Lower leg skin (tissue), 4 donors: ENCODE data around the gene ZDHHC4. TPM values are rescaled to one million over a fixed set of nuclear protein-coding genes. Genes with fewer than 3 reads are reported as not detected.

Experiments
- DNase-seq, 2 donors: peaks; one replicate each; pipeline ENCODE4 v3.0.0-alpha.2; 2019; ENCODE audit warnings: low spot score in 2 of 2
- H3K4me3 ChIP-seq: fragments of 200-600 bp; sonication (generic); 2 replicates; pipeline ENCODE4 v1.5.1; 2017; ENCODE audit warnings: mild to moderate bottlenecking, low read depth; ENCODE audit not compliant: poor library complexity, severe bottlenecking
- POLR2A ChIP-seq, 2 donors: fragments of 450-650 bp; IDR thresholded peaks; one replicate each; pipeline ENCODE4 v1.6.1; 2016 to 2017; ENCODE audit warnings: antibody characterized with exemption in 2 of 2, mild to moderate bottlenecking in 1 of 2, moderate library complexity in 1 of 2
- WGBS, 2 donors: methylation state at CpG; one replicate each; pipeline ENCODE4 v1.1.5; 2018; 5-methylcytosine and 5-hydroxymethylcytosine counted together
- intact Hi-C: fragments of 100-400 bp; cut with DNase I; formaldehyde crosslinking; loops from one replicate; pipeline ENCODE4 v1.15.0; 2023; ENCODE audit warnings: low total_unique reads
- total RNA-seq, 4 donors: library from RNA; depleted of rRNA; stranded (reverse); fragments of >200 nt; gene quantifications; one replicate each; pipeline ENCODE4 v1.1.0, GENCODE V29; 2016
- TF ChIP-seq, protein P1 (sequence below), 3 donors: fragments of 450-650 bp; IDR thresholded peaks; one replicate each; pipeline ENCODE4 v1.5.1; 2016; ENCODE audit warnings: antibody characterized with exemption in 3 of 3, mild to moderate bottlenecking in 3 of 3, moderate library complexity in 2 of 3

The ZDHHC4 gene
- total RNA-seq, 4 donors from 2014 or later, result 18.4 to 30.7 (median 23.3) TPM

DNA sequence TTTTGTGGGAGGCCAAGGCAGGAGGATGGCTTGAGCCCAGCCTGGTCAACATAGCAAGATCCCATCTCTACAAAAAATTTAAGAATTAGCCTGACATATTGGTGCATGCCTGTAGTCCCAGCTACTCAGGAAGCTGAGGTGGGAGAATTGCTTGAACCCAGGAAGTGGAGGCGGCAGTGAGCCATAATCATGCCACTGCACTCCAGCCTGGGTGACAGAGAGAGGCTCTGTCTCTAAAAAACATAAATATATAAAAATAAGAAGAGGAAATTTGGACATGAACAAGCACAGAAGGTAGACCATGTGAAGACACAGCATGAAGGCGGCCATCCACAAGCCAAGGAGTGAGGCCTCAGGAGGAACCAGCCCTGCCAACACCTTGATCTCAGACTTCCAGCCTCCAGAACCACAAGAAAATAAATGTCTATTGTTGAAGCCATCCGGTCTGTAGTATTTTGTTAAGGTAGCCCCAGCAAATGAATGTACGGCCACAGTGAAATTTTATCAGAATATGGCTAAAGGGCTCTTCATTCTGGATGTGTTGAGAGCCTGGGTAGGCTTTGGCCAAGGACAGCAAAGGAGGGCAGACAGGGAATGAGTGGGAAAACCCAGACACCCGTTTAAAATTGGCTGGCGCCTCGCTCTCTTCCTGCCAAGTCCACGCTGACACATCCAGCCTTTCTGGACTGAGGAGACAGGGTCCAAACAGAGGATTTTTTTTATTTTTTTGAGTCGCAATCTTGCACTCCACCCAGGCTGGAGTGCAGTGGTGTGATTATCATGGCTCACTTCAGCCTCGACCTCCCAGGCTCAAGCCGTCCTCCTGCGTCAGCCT lies 13.1 kb upstream of the ZDHHC4 start:
- TF ChIP-seq POLR2A (IDR thresholded peaks at IDR 0.05), result no peak
- TF ChIP-seq, protein P1, sequence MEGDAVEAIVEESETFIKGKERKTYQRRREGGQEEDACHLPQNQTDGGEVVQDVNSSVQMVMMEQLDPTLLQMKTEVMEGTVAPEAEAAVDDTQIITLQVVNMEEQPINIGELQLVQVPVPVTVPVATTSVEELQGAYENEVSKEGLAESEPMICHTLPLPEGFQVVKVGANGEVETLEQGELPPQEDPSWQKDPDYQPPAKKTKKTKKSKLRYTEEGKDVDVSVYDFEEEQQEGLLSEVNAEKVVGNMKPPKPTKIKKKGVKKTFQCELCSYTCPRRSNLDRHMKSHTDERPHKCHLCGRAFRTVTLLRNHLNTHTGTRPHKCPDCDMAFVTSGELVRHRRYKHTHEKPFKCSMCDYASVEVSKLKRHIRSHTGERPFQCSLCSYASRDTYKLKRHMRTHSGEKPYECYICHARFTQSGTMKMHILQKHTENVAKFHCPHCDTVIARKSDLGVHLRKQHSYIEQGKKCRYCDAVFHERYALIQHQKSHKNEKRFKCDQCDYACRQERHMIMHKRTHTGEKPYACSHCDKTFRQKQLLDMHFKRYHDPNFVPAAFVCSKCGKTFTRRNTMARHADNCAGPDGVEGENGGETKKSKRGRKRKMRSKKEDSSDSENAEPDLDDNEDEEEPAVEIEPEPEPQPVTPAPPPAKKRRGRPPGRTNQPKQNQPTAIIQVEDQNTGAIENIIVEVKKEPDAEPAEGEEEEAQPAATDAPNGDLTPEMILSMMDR (IDR thresholded peaks at IDR 0.05), result no peak
- WGBS, 2 donors, result 63 to 67% methylated on average over 12 of the region's 12 CpGs
- H3K4me3 ChIP-seq, result no peak overlapping the region
- no peak for DNase-seq
- intact Hi-C loops, result no loop called here

DNA sequence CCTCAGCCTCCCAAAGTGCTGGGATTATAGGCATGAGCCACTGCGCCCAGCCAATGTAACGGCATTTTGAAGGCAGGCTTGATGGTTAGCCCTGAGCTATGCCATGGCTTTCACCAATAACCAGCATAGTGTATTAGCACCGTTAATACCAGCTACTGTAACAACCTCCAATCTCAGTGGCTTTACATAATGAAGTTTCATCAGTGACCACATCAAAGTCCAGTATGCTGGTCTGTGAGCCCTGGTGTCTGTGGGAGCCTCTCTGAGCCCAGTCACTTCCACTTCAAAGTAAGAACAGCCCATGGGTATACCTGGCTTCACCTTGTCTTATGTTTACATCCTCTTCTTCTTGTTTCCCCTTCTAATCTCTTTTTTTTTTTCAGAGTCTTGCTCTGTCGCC lies 11.6 kb upstream of the ZDHHC4 start:
- WGBS, 2 donors, result 86 to 91% methylated on average over 4 of the region's 4 CpGs
- DNase-seq, result no peak
- TF ChIP-seq POLR2A (IDR thresholded peaks at IDR 0.05), result no peak
- TF ChIP-seq, protein P1 (IDR thresholded peaks at IDR 0.05), result no peak
- intact Hi-C loops, result no loop called here
- H3K4me3 ChIP-seq, result no peak overlapping the region

DNA sequence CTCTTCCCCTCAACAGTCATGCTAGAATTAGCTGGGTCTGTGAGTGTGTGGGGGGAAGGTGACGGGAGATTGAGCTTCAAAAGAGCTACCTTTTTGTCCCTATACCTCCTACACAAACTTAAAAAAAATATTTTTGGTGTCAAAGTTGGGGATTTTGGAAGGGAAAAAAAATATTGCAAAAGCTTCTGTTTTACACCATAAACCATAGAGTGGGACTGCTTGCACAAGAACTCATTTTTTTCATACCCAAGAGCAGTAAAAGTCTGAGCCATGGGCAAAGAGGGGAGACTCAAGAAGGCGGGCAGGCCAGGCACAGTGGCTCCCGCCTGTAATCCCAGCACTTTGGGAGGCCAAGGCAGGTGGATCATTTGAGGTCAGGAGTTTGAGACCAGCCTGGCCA lies 9.4 kb upstream of the ZDHHC4 start:
- intact Hi-C loops, result no loop called here
- TF ChIP-seq POLR2A (IDR thresholded peaks at IDR 0.05), result no peak
- TF ChIP-seq, protein P1 (IDR thresholded peaks at IDR 0.05), result no peak
- no peak for DNase-seq
- 81 to 89% methylated on average over 3 of the region's 3 CpGs for WGBS, 2 donors
- H3K4me3 ChIP-seq, result no peak overlapping the region

DNA sequence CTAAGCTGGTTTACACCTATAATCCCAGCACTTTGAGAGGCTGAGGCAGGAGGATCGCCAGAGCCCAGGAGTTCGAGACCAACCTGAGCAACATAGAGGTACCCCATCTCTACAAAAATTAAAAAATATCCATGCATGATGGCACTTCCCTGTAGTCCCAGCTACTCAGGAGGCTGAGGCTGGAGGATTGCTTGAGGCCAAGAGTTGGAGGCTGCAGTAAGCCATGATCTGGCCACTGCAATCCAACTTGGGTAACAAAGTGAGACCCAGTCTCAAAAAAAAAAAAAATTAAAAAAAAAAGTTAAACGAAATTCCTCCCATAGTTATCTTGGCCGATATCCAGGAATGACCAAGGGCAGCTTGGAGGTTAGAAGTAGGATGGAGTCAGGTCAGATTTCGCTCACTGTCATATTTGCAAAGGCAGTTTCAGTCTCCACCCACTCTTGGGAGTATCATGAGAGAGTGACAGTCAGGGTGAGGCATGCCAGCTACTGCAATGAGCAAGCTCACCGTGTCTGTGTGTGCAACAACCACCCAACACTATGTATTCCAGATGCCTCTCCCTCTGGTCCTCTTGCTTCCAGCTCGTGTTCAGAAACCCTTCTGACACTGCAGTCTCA lies 6.0 kb upstream of the ZDHHC4 start:
- no peak overlapping the region for H3K4me3 ChIP-seq
- TF ChIP-seq, protein P1 (IDR thresholded peaks at IDR 0.05), result no peak
- no peak for TF ChIP-seq POLR2A (IDR thresholded peaks at IDR 0.05)
- 65 to 69% methylated on average over 7 of the region's 7 CpGs for WGBS, 2 donors
- intact Hi-C loops, result no loop called here
- no peak for DNase-seq

DNA sequence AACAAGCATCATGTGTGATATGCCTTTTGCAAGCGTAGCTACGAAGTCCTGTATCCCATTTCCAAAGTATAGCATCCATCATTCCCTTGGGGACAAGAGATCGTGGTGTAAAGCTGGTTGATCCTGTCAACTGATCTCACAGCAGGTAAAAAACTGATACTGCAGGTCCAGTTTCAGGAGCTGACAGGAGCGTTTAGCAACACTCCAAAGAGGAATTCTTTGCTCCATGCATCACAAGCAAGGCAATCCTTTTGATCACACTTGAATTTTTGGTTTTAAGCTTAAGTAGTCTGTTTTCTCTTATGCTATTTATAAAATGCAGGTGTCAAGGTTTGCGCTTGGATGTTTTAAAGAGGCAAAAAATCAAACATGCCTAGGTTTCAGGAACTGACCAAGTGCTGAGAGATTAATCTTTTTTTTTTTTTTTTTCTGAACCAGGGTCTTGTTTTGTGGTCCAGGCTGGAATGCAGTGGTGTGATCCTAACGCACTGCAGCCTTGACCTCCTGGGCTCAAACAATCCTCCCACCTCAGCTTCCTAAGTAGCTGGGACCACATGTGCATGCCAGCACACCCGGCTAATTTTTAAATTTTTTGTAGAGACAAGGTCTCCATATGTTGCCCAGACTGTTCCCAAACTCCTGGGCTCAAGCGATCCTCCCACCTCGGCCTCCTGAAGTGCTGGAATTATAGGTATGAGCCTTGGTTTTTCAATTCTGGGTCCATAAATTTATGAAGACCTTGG lies 1.8 kb upstream of the ZDHHC4 start:
- no peak for DNase-seq
- no peak overlapping the region for H3K4me3 ChIP-seq
- intact Hi-C loops, result no loop called here
- TF ChIP-seq POLR2A (IDR thresholded peaks at IDR 0.05), result no peak
- TF ChIP-seq, protein P1 (IDR thresholded peaks at IDR 0.05), result no peak
- 68% methylated on average over 9 of the region's 9 CpGs for WGBS, 2 donors
